Activated naive CD4-positive, alpha-beta T cell treated with anti-CD3 and anti-CD28 coated beads, Interleukin-2, amount 50 U/mL, for 24 hours (primary cell): ENCODE data around the gene PRDM16.

Source experiments
- H3K27ac Mint-ChIP-seq: one replicate; pipeline ENCODE4 v1.8.0; 2021; ENCODE audit warnings: mild to moderate bottlenecking, mixed read lengths
- H3K27me3 Mint-ChIP-seq: one replicate; pipeline ENCODE4 v1.8.0; 2021; ENCODE audit warnings: mixed read lengths
- H3K36me3 Mint-ChIP-seq: one replicate; pipeline ENCODE4 v1.8.0; 2021; ENCODE audit warnings: mixed read lengths
- H3K4me1 Mint-ChIP-seq: one replicate; pipeline ENCODE4 v1.8.0; 2021; ENCODE audit warnings: mixed read lengths
- H3K4me3 Mint-ChIP-seq: one replicate; pipeline ENCODE4 v1.8.0; 2021; ENCODE audit warnings: mild to moderate bottlenecking, mixed read lengths
- H3K9me3 Mint-ChIP-seq: one replicate; pipeline ENCODE4 v1.8.0; 2021; ENCODE audit warnings: mixed read lengths

The PRDM16 gene

DNA sequence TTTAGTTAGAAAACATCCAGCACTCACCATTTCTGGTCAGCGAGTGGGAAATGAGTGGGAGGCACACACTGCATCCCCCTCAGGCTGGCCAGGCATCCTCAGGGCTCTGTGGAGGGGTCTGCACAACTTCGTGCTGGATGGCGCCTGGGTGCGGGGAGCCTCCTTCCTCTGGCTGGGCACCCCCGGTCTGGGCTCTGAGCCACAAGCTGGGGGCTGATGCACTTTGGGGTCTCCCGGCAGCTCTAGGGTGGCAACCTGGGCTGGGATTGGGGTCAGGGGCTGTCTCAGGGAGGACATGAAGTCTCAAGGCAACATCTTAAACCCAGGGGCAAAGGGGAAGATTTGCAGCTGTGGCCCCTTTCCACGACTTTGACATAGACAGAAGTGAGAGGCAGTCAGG lies 23.5 kb downstream of the PRDM16 start:
- Mint-ChIP-seq H3K4me1 (no peaks in the 10 kb centered on the region), H3K9me3 (no peaks in the 10 kb centered on the region), H3K36me3 (no peaks in the 10 kb centered on the region), H3K27ac (no peak overlapping the region), H3K27me3 (peaks cover 3% of the 10 kb centered on the region), H3K4me3 (no peak overlapping the region)

- Mint-ChIP-seq H3K4me3 (no peak overlapping the region), H3K4me1 (no peaks in the 10 kb centered on the region), H3K36me3 (no peaks in the 10 kb centered on the region), H3K27me3 (peaks cover 3% of the 10 kb centered on the region), H3K9me3 (no peaks in the 10 kb centered on the region), H3K27ac (no peak overlapping the region)
Measured at GRCh38 chr1:3093898-3094626, 25.1 kb downstream of the PRDM16 start.

GRCh38 chr1:3094863-3095780 lies 26.1 kb downstream of the PRDM16 start:
- no peaks in the 10 kb centered on the region for H3K9me3 Mint-ChIP-seq
- H3K4me1 Mint-ChIP-seq: no peaks in the 10 kb centered on the region
- no peak overlapping the region for H3K27ac Mint-ChIP-seq
- no peak overlapping the region for H3K4me3 Mint-ChIP-seq
- no peaks in the 10 kb centered on the region for H3K36me3 Mint-ChIP-seq
- peaks cover 3% of the 10 kb centered on the region for H3K27me3 Mint-ChIP-seq

DNA sequence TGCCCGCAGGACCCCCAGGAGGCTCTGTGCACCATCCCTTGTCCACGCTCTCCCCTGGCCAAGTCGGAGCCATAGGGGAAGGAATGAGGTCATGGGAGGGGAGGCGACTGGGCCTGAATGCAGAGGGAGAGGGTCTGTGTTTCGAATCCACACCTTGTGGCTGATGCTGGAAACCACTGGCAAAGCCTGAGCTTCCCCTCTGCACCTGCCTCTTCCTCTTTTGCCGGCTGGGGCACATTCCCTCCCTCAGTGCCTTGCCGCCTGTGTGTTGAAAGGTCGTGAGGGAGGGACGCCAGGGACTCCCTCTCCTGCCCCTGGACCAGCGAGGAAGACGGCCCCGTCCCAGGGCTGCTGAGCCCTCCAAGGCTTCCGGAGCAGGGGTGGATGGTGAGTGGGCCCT lies 27.3 kb downstream of the PRDM16 start:
- no peaks in the 10 kb centered on the region for H3K4me1 Mint-ChIP-seq
- no peak overlapping the region for H3K27ac Mint-ChIP-seq
- H3K9me3 Mint-ChIP-seq: no peaks in the 10 kb centered on the region
- no peak overlapping the region for H3K4me3 Mint-ChIP-seq
- H3K27me3 Mint-ChIP-seq: peaks cover 3% of the 10 kb centered on the region
- no peaks in the 10 kb centered on the region for H3K36me3 Mint-ChIP-seq

DNA sequence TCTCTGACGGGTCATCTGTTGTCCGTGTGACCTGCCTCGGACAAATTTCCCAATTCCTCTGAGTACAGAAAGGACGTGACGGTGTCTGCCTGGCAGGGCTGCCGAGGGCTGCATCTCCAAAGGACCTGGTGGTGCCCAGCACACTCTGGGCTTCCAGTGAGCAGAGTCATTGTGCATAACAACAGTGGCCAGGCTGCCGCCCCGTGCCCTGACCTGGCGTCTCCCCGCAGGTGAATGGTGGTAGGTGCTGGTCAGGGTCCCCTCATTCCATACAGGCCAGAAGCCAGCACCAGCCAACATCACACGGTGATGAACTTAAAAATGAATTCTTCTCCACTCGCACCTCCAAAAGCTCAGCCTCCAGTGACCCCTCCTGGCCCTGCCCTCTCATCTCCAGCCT lies 28.2 kb downstream of the PRDM16 start:
- H3K27me3 Mint-ChIP-seq: peaks cover 3% of the 10 kb centered on the region
- no peak overlapping the region for H3K4me3 Mint-ChIP-seq
- H3K27ac Mint-ChIP-seq: no peak overlapping the region
- no peaks in the 10 kb centered on the region for H3K9me3 Mint-ChIP-seq
- H3K4me1 Mint-ChIP-seq: no peaks in the 10 kb centered on the region
- H3K36me3 Mint-ChIP-seq: no peaks in the 10 kb centered on the region

GRCh38 chr1:3097861-3098260 lies 28.9 kb downstream of the PRDM16 start:
- H3K27ac Mint-ChIP-seq: no peak overlapping the region
- no peaks in the 10 kb centered on the region for H3K36me3 Mint-ChIP-seq
- H3K9me3 Mint-ChIP-seq: no peaks in the 10 kb centered on the region
- H3K27me3 Mint-ChIP-seq: peaks cover 3% of the 10 kb centered on the region
- no peaks in the 10 kb centered on the region for H3K4me1 Mint-ChIP-seq
- H3K4me3 Mint-ChIP-seq: no peak overlapping the region

GRCh38 chr1:3099861-3100260 lies 30.9 kb downstream of the PRDM16 start:
- no peak overlapping the region for H3K27ac Mint-ChIP-seq
- H3K27me3 Mint-ChIP-seq: no peaks in the 10 kb centered on the region
- no peak overlapping the region for H3K4me3 Mint-ChIP-seq
- no peaks in the 10 kb centered on the region for H3K4me1 Mint-ChIP-seq
- no peaks in the 10 kb centered on the region for H3K36me3 Mint-ChIP-seq
- H3K9me3 Mint-ChIP-seq: no peaks in the 10 kb centered on the region

DNA sequence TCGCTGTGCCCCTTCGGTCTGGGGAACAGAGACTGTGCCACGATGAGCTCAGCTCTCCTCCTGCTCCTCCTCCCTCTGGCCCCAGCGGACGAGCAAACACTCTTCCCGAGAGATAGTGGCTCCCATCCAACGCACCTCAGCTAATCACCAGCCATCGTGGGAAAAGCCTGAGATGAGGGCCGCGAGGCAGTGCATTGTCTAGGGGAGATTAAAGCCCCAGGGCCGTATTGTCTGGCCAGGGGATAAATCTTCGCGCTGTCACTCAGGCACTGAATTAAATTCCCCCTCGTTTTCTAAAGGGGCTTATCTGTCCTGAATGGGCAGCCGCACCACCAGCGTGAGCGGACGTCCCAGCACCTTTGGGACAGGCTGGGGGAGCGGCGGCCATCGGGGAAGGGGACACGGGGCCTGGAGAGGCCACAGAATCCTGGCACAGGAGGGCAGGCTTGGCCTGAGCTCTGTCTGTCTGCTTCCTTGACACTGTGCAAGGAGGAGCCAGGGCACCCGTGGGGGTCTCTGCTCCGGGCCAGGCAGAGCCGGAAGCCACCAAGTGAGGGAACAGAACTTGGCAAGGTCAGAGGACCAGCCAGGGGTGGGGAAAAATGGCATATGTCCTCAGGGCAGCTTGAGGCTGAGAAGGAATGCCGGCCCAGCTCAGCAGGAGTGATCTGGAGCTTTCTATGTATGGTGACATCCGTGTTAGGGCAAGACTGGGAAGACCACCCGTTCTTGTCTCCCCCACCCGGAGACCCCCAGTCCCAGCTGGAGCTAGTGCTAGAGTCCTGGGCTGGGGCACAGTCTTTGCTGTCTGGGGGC lies 32.3 kb downstream of the PRDM16 start:
- Mint-ChIP-seq H3K27ac (no peak overlapping the region), H3K36me3 (no peaks in the 10 kb centered on the region), H3K27me3 (no peaks in the 10 kb centered on the region), H3K4me3 (no peak overlapping the region), H3K9me3 (no peaks in the 10 kb centered on the region), H3K4me1 (no peaks in the 10 kb centered on the region)

DNA sequence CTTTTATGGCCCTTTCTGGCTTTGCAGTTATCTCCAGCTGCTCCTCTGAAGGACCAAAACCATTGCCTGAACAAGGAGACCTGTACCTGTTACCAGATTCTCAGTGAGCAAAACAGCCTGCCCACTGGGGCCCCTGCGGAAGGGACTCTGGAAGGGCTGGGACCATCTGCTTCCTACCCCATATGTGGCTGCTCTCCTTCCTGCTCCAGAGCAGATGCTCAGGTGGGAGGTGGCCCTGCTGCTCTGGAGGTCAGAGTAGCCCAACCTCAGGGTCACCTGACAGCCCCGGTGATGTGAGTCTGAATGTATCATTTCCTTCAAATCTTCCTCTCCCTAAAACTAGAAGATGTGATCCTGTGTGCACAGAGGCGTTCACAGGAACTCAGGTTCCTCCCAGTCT lies 33.6 kb downstream of the PRDM16 start:
- no peak overlapping the region for H3K4me3 Mint-ChIP-seq
- no peak overlapping the region for H3K27ac Mint-ChIP-seq
- H3K27me3 Mint-ChIP-seq: no peaks in the 10 kb centered on the region
- no peaks in the 10 kb centered on the region for H3K9me3 Mint-ChIP-seq
- no peaks in the 10 kb centered on the region for H3K36me3 Mint-ChIP-seq
- H3K4me1 Mint-ChIP-seq: no peaks in the 10 kb centered on the region

- H3K27me3 Mint-ChIP-seq: no peaks in the 10 kb centered on the region
- H3K36me3 Mint-ChIP-seq: no peaks in the 10 kb centered on the region
- no peaks in the 10 kb centered on the region for H3K4me1 Mint-ChIP-seq
- no peak overlapping the region for H3K4me3 Mint-ChIP-seq
- no peaks in the 10 kb centered on the region for H3K9me3 Mint-ChIP-seq
- H3K27ac Mint-ChIP-seq: no peak overlapping the region
Measured at GRCh38 chr1:3103967-3104677, 35.1 kb downstream of the PRDM16 start.

GRCh38 chr1:3105167-3105863 lies 36.3 kb downstream of the PRDM16 start:
- no peaks in the 10 kb centered on the region for H3K27me3 Mint-ChIP-seq
- no peaks in the 10 kb centered on the region for H3K4me1 Mint-ChIP-seq
- H3K36me3 Mint-ChIP-seq: no peaks in the 10 kb centered on the region
- H3K27ac Mint-ChIP-seq: no peak overlapping the region
- H3K4me3 Mint-ChIP-seq: no peak overlapping the region
- H3K9me3 Mint-ChIP-seq: no peaks in the 10 kb centered on the region

- no peaks in the 10 kb centered on the region for H3K36me3 Mint-ChIP-seq
- H3K4me1 Mint-ChIP-seq: no peaks in the 10 kb centered on the region
- no peak overlapping the region for H3K27ac Mint-ChIP-seq
- no peaks in the 10 kb centered on the region for H3K27me3 Mint-ChIP-seq
- H3K4me3 Mint-ChIP-seq: no peak overlapping the region
- H3K9me3 Mint-ChIP-seq: no peaks in the 10 kb centered on the region
Measured at GRCh38 chr1:3106216-3106615, 37.2 kb downstream of the PRDM16 start.

- H3K36me3 Mint-ChIP-seq: no peaks in the 10 kb centered on the region
- H3K27me3 Mint-ChIP-seq: no peaks in the 10 kb centered on the region
- no peak overlapping the region for H3K27ac Mint-ChIP-seq
- H3K4me3 Mint-ChIP-seq: no peak overlapping the region
- H3K4me1 Mint-ChIP-seq: no peaks in the 10 kb centered on the region
- H3K9me3 Mint-ChIP-seq: no peaks in the 10 kb centered on the region
Measured at GRCh38 chr1:3107201-3107600, 38.2 kb downstream of the PRDM16 start.

DNA sequence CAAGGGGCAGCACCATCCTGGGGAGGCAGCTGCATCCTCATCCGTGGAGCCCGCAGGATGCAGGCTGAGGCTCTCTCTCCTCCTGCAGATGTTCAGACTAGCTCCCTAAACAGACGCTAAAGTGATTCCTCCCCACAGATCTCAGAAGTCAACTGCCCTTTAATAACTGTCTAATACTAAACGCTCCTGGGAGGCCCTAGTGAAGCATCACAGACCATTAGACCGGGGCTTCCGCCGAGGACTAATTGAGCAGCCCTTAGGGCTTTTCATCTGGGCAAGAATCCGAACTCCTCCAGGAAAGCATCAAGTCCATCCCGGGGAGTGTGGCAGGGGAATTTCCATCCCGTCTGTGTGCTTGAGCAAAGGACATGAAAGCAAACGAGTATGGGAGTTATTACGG lies 40.4 kb downstream of the PRDM16 start:
- no peaks in the 10 kb centered on the region for H3K27me3 Mint-ChIP-seq
- H3K4me1 Mint-ChIP-seq: no peaks in the 10 kb centered on the region

More for the DNA sequence above, 40.4 kb downstream of the PRDM16 start:
- no peaks in the 10 kb centered on the region for H3K9me3 Mint-ChIP-seq
- H3K27ac Mint-ChIP-seq: no peak overlapping the region
- H3K36me3 Mint-ChIP-seq: no peaks in the 10 kb centered on the region
- no peak overlapping the region for H3K4me3 Mint-ChIP-seq
